ENCODE data around the gene PRICKLE2.

DNA sequence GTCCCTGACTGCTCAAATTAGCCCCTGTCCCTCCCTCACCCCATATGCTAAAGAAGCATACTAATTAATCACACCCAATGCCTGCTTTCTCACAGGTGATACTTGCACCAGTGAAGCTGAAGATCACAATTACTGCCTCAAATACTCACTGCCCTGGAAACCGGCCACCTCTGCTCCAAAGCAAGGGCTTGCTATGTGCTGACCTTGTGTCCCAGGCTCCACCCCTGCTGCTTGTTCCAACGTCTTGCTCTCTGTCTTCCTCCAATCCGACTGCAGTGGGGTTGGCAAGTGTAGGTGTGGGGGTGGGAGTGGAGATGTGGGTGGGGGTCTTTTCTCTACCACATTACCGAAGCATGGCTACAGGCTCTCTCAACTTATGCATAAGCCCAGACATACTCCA lies 146.3 kb downstream of the PRICKLE2 start:
- TF ChIP-seq, protein P1, sequence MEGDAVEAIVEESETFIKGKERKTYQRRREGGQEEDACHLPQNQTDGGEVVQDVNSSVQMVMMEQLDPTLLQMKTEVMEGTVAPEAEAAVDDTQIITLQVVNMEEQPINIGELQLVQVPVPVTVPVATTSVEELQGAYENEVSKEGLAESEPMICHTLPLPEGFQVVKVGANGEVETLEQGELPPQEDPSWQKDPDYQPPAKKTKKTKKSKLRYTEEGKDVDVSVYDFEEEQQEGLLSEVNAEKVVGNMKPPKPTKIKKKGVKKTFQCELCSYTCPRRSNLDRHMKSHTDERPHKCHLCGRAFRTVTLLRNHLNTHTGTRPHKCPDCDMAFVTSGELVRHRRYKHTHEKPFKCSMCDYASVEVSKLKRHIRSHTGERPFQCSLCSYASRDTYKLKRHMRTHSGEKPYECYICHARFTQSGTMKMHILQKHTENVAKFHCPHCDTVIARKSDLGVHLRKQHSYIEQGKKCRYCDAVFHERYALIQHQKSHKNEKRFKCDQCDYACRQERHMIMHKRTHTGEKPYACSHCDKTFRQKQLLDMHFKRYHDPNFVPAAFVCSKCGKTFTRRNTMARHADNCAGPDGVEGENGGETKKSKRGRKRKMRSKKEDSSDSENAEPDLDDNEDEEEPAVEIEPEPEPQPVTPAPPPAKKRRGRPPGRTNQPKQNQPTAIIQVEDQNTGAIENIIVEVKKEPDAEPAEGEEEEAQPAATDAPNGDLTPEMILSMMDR (conservative IDR thresholded peaks at IDR 0.05; ENCODE audit: low read depth, low read length): no peak
- TF ChIP-seq EZH2 (IDR thresholded peaks at IDR 0.05; ENCODE audit: borderline replicate concordance, low read depth, low read length, poor library complexity, severe bottlenecking): no peak

All from A673 (cell line).